HCT116 (cell line): Measurements from ENCODE around the gene TMEM184A. TPM values are rescaled to one million over a fixed set of nuclear protein-coding genes. Genes with fewer than 3 reads are reported as not detected.

Experiments
- ATAC-seq: fragments of 200-7000 bp; cut with Tn5 transposase; 2 replicates; pipeline ENCODE4 v1.9.1; 2020; ENCODE audit warnings: mild to moderate bottlenecking, moderate library complexity
- BruUV-seq: library from RNA; stranded (reverse); fragments of 400-500 nt; replicated peaks from 2 replicates; lab custom pipeline; 2021; lab: Mats Ljungman, UMichigan
- CTCF ChIA-PET: fragments of 300-600 bp; sonication (Branson Sonifier 250); formaldehyde crosslinking; loops from one replicate; lab custom pipeline; 2021; ENCODE audit warnings: antibody characterized with exemption; lab: Charles Lee
- POLR2A ChIA-PET: fragments of 300-600, 350-600 bp; sonication (Branson Sonifier 250); formaldehyde crosslinking; loops from one replicate; lab custom pipeline; 2021; ENCODE audit warnings: antibody characterized with exemption; lab: Charles Lee
- RAD21 ChIA-PET, 2 experiments: fragments of 300-600 bp; sonication (Branson Sonifier 250); formaldehyde crosslinking; loops; one replicate each; lab custom pipeline; 2023; ENCODE audit warnings: low total read pairs in 2 of 2; ENCODE audit not compliant: uncharacterized antibody in 2 of 2, unreplicated experiment in 2 of 2, low non-redundant PET in 1 of 2; lab: Charles Lee
- DNase-seq: peaks from one replicate; pipeline ENCODE4 v3.0.0-alpha.2; 2010; ENCODE audit warnings: low read depth, low spot score
- H2AFZ ChIP-seq: fragments of 200-600 bp; shearing (Covaris generic), sonication (generic); 2 replicates; pipeline ENCODE4 v1.6.1; 2017; ENCODE audit warnings: low read depth, mixed run types, mixed read lengths, antibody characterized with exemption, low read length; ENCODE audit not compliant: poor library complexity, severe bottlenecking
- H3K27ac ChIP-seq: 2 replicates; pipeline ENCODE4 v1.5.1; 2012; ENCODE audit warnings: low read depth, low read length
- H3K27me3 ChIP-seq: fragments of 200-600 bp; sonication (generic); 2 replicates; pipeline ENCODE4 v1.6.1; 2016; ENCODE audit warnings: mixed run types, low read length, mixed read lengths; ENCODE audit not compliant: insufficient read depth
- H3K36me3 ChIP-seq, 2 experiments: fragments of 200-500 bp in 1 of 2; fragments of 200-600 bp in 1 of 2; sonication (Bioruptor generic) in 1 of 2; sonication (generic) in 1 of 2; 2 replicates each; pipeline versions ENCODE4 v1.5.1 to v1.6.1; 2014 to 2016; ENCODE audit warnings: low read length in 2 of 2, inconsistent platforms in 1 of 2, mixed read lengths in 1 of 2, mixed run types in 1 of 2; ENCODE audit not compliant: insufficient read depth in 2 of 2, control insufficient read depth in 1 of 2
- H3K4me1 ChIP-seq, 2 experiments: fragments of 200-600 bp in 1 of 2; sonication (generic) in 1 of 2; 2 replicates each; pipeline versions ENCODE4 v1.5.1 to v1.6.1; 2012 to 2017; ENCODE audit warnings: low read length in 2 of 2, inconsistent platforms in 1 of 2, mild to moderate bottlenecking in 1 of 2, mixed read lengths in 1 of 2, mixed run types in 1 of 2, moderate library complexity in 1 of 2; ENCODE audit not compliant: insufficient read depth in 2 of 2, control insufficient read depth in 1 of 2
- H3K4me2 ChIP-seq: fragments of 200-600 bp; sonication (generic); 2 replicates; pipeline ENCODE4 v1.6.1; 2017; ENCODE audit warnings: mixed run types, low read length, mixed read lengths
- H3K4me3 ChIP-seq, 2 experiments: fragments of 200-600 bp in 1 of 2; sonication (generic) in 1 of 2; replicated peaks in 1 of 2; 2 replicates each; pipeline ENCODE4 v1.5.1; 2011 to 2016; ENCODE audit warnings: low read length in 2 of 2, control low read depth in 1 of 2, low read depth in 1 of 2, mild to moderate bottlenecking in 1 of 2, mixed read lengths in 1 of 2, mixed run types in 1 of 2
- H3K79me2 ChIP-seq: fragments of 200-600 bp; sonication (generic); 2 replicates; pipeline ENCODE4 v1.6.1; 2017; ENCODE audit warnings: mild to moderate bottlenecking, mixed run types, low read length, moderate library complexity, mixed read lengths; ENCODE audit not compliant: insufficient read depth
- H3K9ac ChIP-seq: fragments of 200-600 bp; sonication (generic); 2 replicates; pipeline ENCODE4 v1.6.1; 2016; ENCODE audit warnings: low read length, mixed read lengths
- H3K9me2 ChIP-seq: fragments of 200-600 bp; sonication (generic), shearing (Covaris generic); 2 replicates; pipeline ENCODE4 v1.6.1; 2017; ENCODE audit warnings: mixed run types, mild to moderate bottlenecking, moderate library complexity; ENCODE audit not compliant: insufficient read depth
- H3K9me3 ChIP-seq, 2 experiments: fragments of 200-500 bp in 1 of 2; fragments of 200-600 bp in 1 of 2; sonication (Bioruptor generic) in 1 of 2; sonication (generic) in 1 of 2; 2 replicates each; pipeline ENCODE4 v1.6.1; 2014 to 2017; ENCODE audit warnings: low read length in 2 of 2, mixed read lengths in 2 of 2, inconsistent platforms in 1 of 2, low read depth in 1 of 2, mild to moderate bottlenecking in 1 of 2, mixed run types in 1 of 2, moderate library complexity in 1 of 2; ENCODE audit not compliant: control insufficient read depth in 1 of 2, insufficient read depth in 1 of 2
- H4K20me1 ChIP-seq: fragments of 200-600 bp; sonication (generic), shearing (Covaris generic); 2 replicates; pipeline ENCODE4 v1.6.1; 2017; ENCODE audit warnings: mixed run types, mild to moderate bottlenecking, moderate library complexity; ENCODE audit not compliant: insufficient read depth
- ATF3 ChIP-seq: IDR thresholded peaks from 2 replicates; pipeline ENCODE4 v1.6.1; 2012
- CEBPB ChIP-seq: IDR thresholded peaks from 2 replicates; pipeline ENCODE4 v1.6.1; 2012; ENCODE audit warnings: low read depth
- CTCF ChIP-seq, 3 experiments: fragments of 200-600 bp in 1 of 3; sonication (generic) in 1 of 3; IDR thresholded peaks in 2 of 3; conservative IDR thresholded peaks in 1 of 3; 2 replicates each; pipeline ENCODE4 v1.5.1; 2012 to 2017; ENCODE audit warnings: low read depth in 2 of 3, low read length in 2 of 3, antibody characterized with exemption in 1 of 3, borderline replicate concordance in 1 of 3, control low read depth in 1 of 3, mild to moderate bottlenecking in 1 of 3, mixed read lengths in 1 of 3, mixed run types in 1 of 3, moderate library complexity in 1 of 3; ENCODE audit not compliant: insufficient read depth in 1 of 3
- EGR1 ChIP-seq: IDR thresholded peaks from 2 replicates; pipeline ENCODE4 v1.6.1; 2012; ENCODE audit warnings: low read depth
- EZH2 ChIP-seq: fragments of 200-600 bp; sonication (generic); IDR thresholded peaks from 2 replicates; pipeline ENCODE4 v1.6.1; 2017; ENCODE audit warnings: antibody characterized with exemption, mixed run types
- FOSL1 ChIP-seq: IDR thresholded peaks from 2 replicates; pipeline ENCODE4 v1.6.1; 2012; ENCODE audit warnings: low read depth
- POLR2AphosphoS5 ChIP-seq: IDR thresholded peaks from 2 replicates; pipeline ENCODE4 v1.6.1; 2011; ENCODE audit warnings: mild to moderate bottlenecking, low read depth, low read length, moderate library complexity
- SIN3A ChIP-seq: IDR thresholded peaks from 2 replicates; pipeline ENCODE4 v1.6.1; 2012; ENCODE audit warnings: low read depth
- SRF ChIP-seq: IDR thresholded peaks from 2 replicates; pipeline ENCODE4 v1.6.1; 2012; ENCODE audit warnings: low read depth
- TCF7L2 ChIP-seq: IDR thresholded peaks from 2 replicates; pipeline ENCODE4 v1.7.0; 2011; ENCODE audit warnings: borderline replicate concordance, inconsistent platforms; ENCODE audit not compliant: insufficient read depth, insufficient read length; ENCODE audit errors: extremely low read depth
- ZBTB33 ChIP-seq: IDR thresholded peaks from 2 replicates; pipeline ENCODE4 v1.6.1; 2011; ENCODE audit warnings: mild to moderate bottlenecking, low read length, moderate library complexity; ENCODE audit not compliant: insufficient replicate concordance; ENCODE audit errors: extremely low read depth
- intact Hi-C: fragments of 100-400 bp; cut with micrococcal nuclease; formaldehyde crosslinking; loops from 2 replicates; pipeline ENCODE4 v1.10.0; 2022
- total RNA-seq: library from RNA; stranded (reverse); gene quantifications from one replicate; pipeline ENCODE4 v1.2.1, GENCODE V29; 2021; ENCODE audit not compliant: unreplicated experiment

Gene TMEM184A
- total RNA-seq, 1 experiment from 2014 or later, result 34.8 TPM

- Histone ChIP-seq H3K79me2 (no peaks in the 10 kb centered on the region; the same call in 1 of the 2 replicates), H3K9me2 (no peaks in the 10 kb centered on the region), H3K9ac (no peak overlapping the region), H3K27ac (no peak overlapping the region), H3K4me3 (no peak overlapping the region), H3K36me3 (peaks cover 20 to 27% of the 10 kb centered on the region in 2 experiments; a peak in 3 of 4 replicates), H3K4me1 (no peaks in the 10 kb centered on the region), H2AFZ (no peak overlapping the region), H3K27me3 (no peaks in the 10 kb centered on the region), H4K20me1 (no peaks in the 10 kb centered on the region), H3K9me3 (no peaks in the 10 kb centered on the region), H3K4me2 (no peak overlapping the region)
- RAD21 ChIA-PET, result no interaction called here
- BruUV-seq, result no TSS peak
- CTCF ChIA-PET, result no interaction called here
- DNase-seq (no peak), ATAC-seq (no peak)
- no peak for TF ChIP-seq POLR2AphosphoS5
- no peak for TF ChIP-seq SRF
- no peak for TF ChIP-seq SIN3A
- no peak for TF ChIP-seq TCF7L2
- TF ChIP-seq EZH2, result no peak
- no peak for TF ChIP-seq FOSL1
- no peak for TF ChIP-seq ATF3
- TF ChIP-seq ZBTB33, result no peak
- TF ChIP-seq CEBPB, result no peak
- no peak for TF ChIP-seq CTCF (IDR thresholded peaks at IDR 0.05 in 2 of 3, conservative IDR thresholded peaks at IDR 0.05 in 1 of 3; ENCODE audit: borderline replicate concordance in 1 of 3, insufficient read depth in 1 of 3, low read depth in 2 of 3, low read length in 2 of 3)
- no peak for TF ChIP-seq EGR1
- intact Hi-C loops, result no loop called here
- POLR2A ChIA-PET, result no interaction called here
These were observed 63.4 kb downstream of the TMEM184A start for GRCh38 chr7:1492640-1493039.

Other genes starting within 250 kb of the TMEM184A start
- 60.7 TPM for gene MICALL2, start 96.7 kb downstream of the TMEM184A start, total RNA-seq
- 167 TPM for gene INTS1, start 51.8 kb downstream of the TMEM184A start, total RNA-seq
- 56.3 TPM for gene MAFK, start 25.5 kb downstream of the TMEM184A start, total RNA-seq
- gene PSMG3, start 13.8 kb upstream of the TMEM184A start, total RNA-seq, result 60.9 TPM
- 4.4 TPM for gene ELFN1, start 114.1 kb upstream of the TMEM184A start, total RNA-seq